ENCODE data around the gene PDK2. TPM values are rescaled to one million over a fixed set of nuclear protein-coding genes. Genes with fewer than 3 reads are reported as not detected.
A peak's percentile ranks its signal among the peaks of the same experiment; 100 is the strongest.

Gene PDK2
- total and polyA plus RNA-seq, 2 donors (not counting 1 experiment from before 2014, with no cell fraction given), result 19.2 to 41.0 TPM

DNA sequence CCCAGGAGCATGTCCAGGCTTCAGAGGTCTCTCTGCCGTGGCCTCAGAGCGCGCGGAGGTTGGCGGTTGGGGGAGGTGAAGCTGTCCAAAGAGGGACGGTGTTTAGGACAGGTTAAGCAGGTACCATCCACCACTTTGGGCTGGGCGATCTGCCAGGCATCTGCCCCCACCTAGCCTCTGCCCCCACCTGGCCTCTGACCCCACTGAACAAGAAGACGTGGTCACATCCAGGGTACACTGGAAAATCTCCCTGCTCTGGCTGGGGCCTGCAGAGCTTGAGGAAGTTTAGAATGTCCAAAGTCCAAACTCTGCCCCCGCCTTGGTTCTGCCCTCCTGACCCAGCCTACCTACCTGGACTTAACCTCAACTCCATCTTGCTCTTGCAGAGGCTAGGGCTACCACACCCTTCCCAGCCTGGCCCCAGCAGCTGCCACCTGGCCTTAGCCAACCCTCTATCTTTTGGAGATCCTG, 37.6 kb upstream of the PDK2 start:
- no peak for TF ChIP-seq CTCF (conservative IDR thresholded peaks at IDR 0.05 in 1 of 2, IDR thresholded peaks at IDR 0.05 in 1 of 2; ENCODE audit: low read depth in 1 of 2, low read length in 2 of 2)
- no peak for TF ChIP-seq EZH2 (IDR thresholded peaks at IDR 0.05; ENCODE audit: low read length, missing control alignments)
- peaks cover 54% of the 10 kb centered on the region for H3K4me1 ChIP-seq (ENCODE audit: control insufficient read depth, extremely low read depth, insufficient read depth, low read length)
- peaks cover 71% of the 10 kb centered on the region for H3K79me2 ChIP-seq (ENCODE audit: control insufficient read depth, insufficient read depth, low read length)
- H3K36me3 ChIP-seq (ENCODE audit: control insufficient read depth, insufficient read depth, low read length), result peaks cover 2% of the 10 kb centered on the region
- no peaks in the 10 kb centered on the region for H3K9me3 ChIP-seq (ENCODE audit: control insufficient read depth, insufficient read depth, low read depth, low read length)
- peak overlapping the region; percentile 59 to 86 (median 80) for H3K4me3 ChIP-seq (replicated peaks in 1 of 4; ENCODE audit: control extremely low read depth in 1 of 4, insufficient read depth in 1 of 4, low read depth in 3 of 4, low read length in 4 of 4)
- H3K27ac ChIP-seq (ENCODE audit: insufficient read depth, low read length), result peak overlapping the region; percentile 36
- no peaks in the 10 kb centered on the region for H3K27me3 ChIP-seq (ENCODE audit: control insufficient read depth, insufficient read depth, low read length)
- peak overlapping the region; percentile 89 for H3K4me2 ChIP-seq (ENCODE audit: extremely low read depth, insufficient read depth, low read length)
- no peak for DNase-seq (ENCODE audit: low read depth in 2 of 2)
- no peak overlapping the region for H2AFZ ChIP-seq (ENCODE audit: low read length)
- no peaks in the 10 kb centered on the region for H4K20me1 ChIP-seq (ENCODE audit: control insufficient read depth, extremely low read depth, insufficient read depth, low read length)
- no peak overlapping the region for H3K9ac ChIP-seq (ENCODE audit: insufficient read depth, low read length)

- Histone ChIP-seq H3K4me2 (ENCODE audit: extremely low read depth, insufficient read depth, low read length) (peak overlapping the region; percentile 71), H3K4me1 (ENCODE audit: control insufficient read depth, extremely low read depth, insufficient read depth, low read length) (peaks cover 55% of the 10 kb centered on the region), H4K20me1 (ENCODE audit: control insufficient read depth, extremely low read depth, insufficient read depth, low read length) (no peaks in the 10 kb centered on the region), H3K36me3 (ENCODE audit: control insufficient read depth, insufficient read depth, low read length) (peaks cover 2% of the 10 kb centered on the region), H3K4me3 (replicated peaks in 1 of 4; ENCODE audit: control extremely low read depth in 1 of 4, insufficient read depth in 1 of 4, low read depth in 3 of 4, low read length in 4 of 4) (peak overlapping the region; percentile 2 to 82 (median 33)), H2AFZ (ENCODE audit: low read length) (no peak overlapping the region), H3K9ac (ENCODE audit: insufficient read depth, low read length) (no peak overlapping the region), H3K27ac (ENCODE audit: insufficient read depth, low read length) (peak overlapping the region; percentile 54), H3K79me2 (ENCODE audit: control insufficient read depth, insufficient read depth, low read length) (peaks cover 80% of the 10 kb centered on the region), H3K9me3 (ENCODE audit: control insufficient read depth, insufficient read depth, low read depth, low read length) (no peaks in the 10 kb centered on the region), H3K27me3 (ENCODE audit: control insufficient read depth, insufficient read depth, low read length) (no peaks in the 10 kb centered on the region)
- peak in 1 of 2 donors; percentile 73 for DNase-seq (ENCODE audit: low read depth in 2 of 2)
- TF ChIP-seq CTCF (conservative IDR thresholded peaks at IDR 0.05 in 1 of 2, IDR thresholded peaks at IDR 0.05 in 1 of 2; ENCODE audit: low read depth in 1 of 2, low read length in 2 of 2) (no peak), EZH2 (IDR thresholded peaks at IDR 0.05; ENCODE audit: low read length, missing control alignments) (no peak)
These were observed 36.7 kb upstream of the PDK2 start for GRCh38 chr17:50058296-50058953.

DNA sequence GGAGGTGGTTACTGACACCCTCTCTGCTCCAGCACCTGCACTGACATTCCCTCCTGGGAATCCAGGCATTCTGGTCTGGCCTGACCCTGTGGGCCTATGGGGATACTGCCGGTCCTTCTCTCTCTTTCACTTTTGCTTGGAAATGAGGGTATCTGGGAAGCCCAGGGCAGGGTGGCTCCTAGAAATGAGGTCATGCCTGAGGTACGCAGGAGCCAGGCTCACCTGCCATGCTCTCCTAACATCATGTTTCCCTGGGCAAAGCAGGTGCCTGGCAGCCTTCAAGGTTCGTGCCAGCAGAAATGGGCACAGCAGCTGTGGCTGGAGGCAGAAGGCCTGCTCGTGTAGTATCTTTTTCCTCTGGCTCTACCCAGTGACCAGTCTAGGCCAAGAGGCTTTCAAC, 35.9 kb upstream of the PDK2 start:
- TF ChIP-seq CTCF (conservative IDR thresholded peaks at IDR 0.05 in 1 of 2, IDR thresholded peaks at IDR 0.05 in 1 of 2; ENCODE audit: low read depth in 1 of 2, low read length in 2 of 2), result no peak
- H3K27ac ChIP-seq (ENCODE audit: insufficient read depth, low read length), result peak overlapping the region; percentile 54

More for the DNA sequence above, 35.9 kb upstream of the PDK2 start:
- no peaks in the 10 kb centered on the region for H3K9me3 ChIP-seq (ENCODE audit: control insufficient read depth, insufficient read depth, low read depth, low read length)
- no peaks in the 10 kb centered on the region for H4K20me1 ChIP-seq (ENCODE audit: control insufficient read depth, extremely low read depth, insufficient read depth, low read length)
- no peak for DNase-seq (ENCODE audit: low read depth in 2 of 2)
- no peak overlapping the region for H3K9ac ChIP-seq (ENCODE audit: insufficient read depth, low read length)
- H3K36me3 ChIP-seq (ENCODE audit: control insufficient read depth, insufficient read depth, low read length), result peaks cover 2% of the 10 kb centered on the region
- H3K4me1 ChIP-seq (ENCODE audit: control insufficient read depth, extremely low read depth, insufficient read depth, low read length), result peaks cover 62% of the 10 kb centered on the region
- peak overlapping the region; percentile 71 for H3K4me2 ChIP-seq (ENCODE audit: extremely low read depth, insufficient read depth, low read length)
- peak overlapping the region; percentile 8 to 82 (median 12) for H3K4me3 ChIP-seq (replicated peaks in 1 of 4; ENCODE audit: control extremely low read depth in 1 of 4, insufficient read depth in 1 of 4, low read depth in 3 of 4, low read length in 4 of 4)
- H3K27me3 ChIP-seq (ENCODE audit: control insufficient read depth, insufficient read depth, low read length), result no peaks in the 10 kb centered on the region
- H2AFZ ChIP-seq (ENCODE audit: low read length), result no peak overlapping the region
- H3K79me2 ChIP-seq (ENCODE audit: control insufficient read depth, insufficient read depth, low read length), result peaks cover 87% of the 10 kb centered on the region

All from fibroblast of lung (primary cell).